ENCODE results near the gene TESK1. TPM values are rescaled to one million over a fixed set of nuclear protein-coding genes. Genes with fewer than 3 reads are reported as not detected.

Gene TESK1
- total and polyA plus RNA-seq, 2 donors (not counting 1 experiment from before 2014, with no cell fraction given) = 43.8 to 94.1 TPM

DNA sequence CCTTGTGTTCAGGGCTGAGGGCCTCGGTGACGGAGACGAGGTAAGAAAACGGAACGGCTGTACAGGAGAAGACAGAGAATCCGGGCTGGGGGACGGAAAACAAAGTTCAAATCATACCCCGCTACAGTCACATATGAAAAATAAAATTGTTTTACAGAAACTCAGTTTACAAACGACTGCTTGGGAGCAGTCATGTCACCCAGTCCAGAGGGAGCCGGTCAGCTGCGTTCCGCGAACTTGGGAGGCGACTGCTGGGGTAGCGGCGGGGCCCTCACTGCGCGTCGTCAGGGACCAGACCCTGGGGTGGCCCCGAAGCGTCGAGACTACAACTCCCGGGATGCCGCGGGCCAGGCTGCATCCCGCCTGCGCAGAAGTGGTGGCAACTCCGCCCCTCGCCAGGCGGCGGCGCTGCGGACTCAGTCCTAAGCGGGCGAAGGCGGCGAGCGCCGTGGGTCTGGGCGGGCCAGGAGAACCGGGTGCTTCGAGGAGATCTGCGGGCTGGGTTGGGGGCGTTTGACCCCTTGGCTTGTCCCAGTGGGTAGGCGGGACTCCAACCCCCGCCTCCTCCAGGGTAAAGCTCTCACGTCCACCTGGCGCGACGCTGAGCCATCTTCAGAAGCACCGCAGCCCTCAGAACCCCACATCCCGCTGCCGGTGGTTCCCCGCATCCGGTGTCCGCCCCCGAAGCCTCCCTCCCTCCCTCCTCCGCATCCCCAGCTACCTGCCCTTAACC is 41.6 kb downstream of the TESK1 start:
- Histone ChIP-seq H4K20me1 (ENCODE audit: control insufficient read depth, insufficient read depth, low read length, poor library complexity, severe bottlenecking) (no peaks in the 10 kb centered on the region), H3K4me2 (replicated peaks; ENCODE audit: low read depth, low read length, poor library complexity, severe bottlenecking) (peak overlapping the region; percentile 93), H3K4me1 (ENCODE audit: control insufficient read depth in 2 of 2, insufficient read depth in 2 of 2, low read length in 2 of 2) (peaks cover 76 to 92% of the 10 kb centered on the region in 2 donors), H3K9me3 (ENCODE audit: control extremely low read depth in 1 of 3, control insufficient read depth in 2 of 3, insufficient read depth in 1 of 3, low read length in 2 of 3) (no peaks in the 10 kb centered on the region), H3K27me3 (replicated peaks in 1 of 4; ENCODE audit: control extremely low read depth in 1 of 4, control insufficient read depth in 3 of 4, insufficient read depth in 4 of 4, low read length in 3 of 4) (no peaks in the 10 kb centered on the region), H3K4me3 (ENCODE audit: control extremely low read depth in 1 of 5, extremely low read depth in 1 of 5, insufficient read depth in 1 of 5, low read depth in 2 of 5, low read length in 4 of 5) (peak overlapping the region; percentile 76 to 90 (median 84)), H2AFZ (ENCODE audit: insufficient read depth, low read depth, low read length, poor library complexity, severe bottlenecking) (peak overlapping the region; percentile 83), H3K27ac (ENCODE audit: low read length in 2 of 2) (peak overlapping the region; percentile 88 to 95), H3K9ac (ENCODE audit: low read length) (peak overlapping the region; percentile 88), H3K79me2 (ENCODE audit: control insufficient read depth, insufficient read depth, low read length) (peaks cover 48% of the 10 kb centered on the region), H3K36me3 (replicated peaks in 1 of 2; ENCODE audit: control extremely low read depth in 1 of 2, control insufficient read depth in 1 of 2, extremely low read depth in 1 of 2, insufficient read depth in 2 of 2, low read length in 1 of 2) (peaks cover 0 to 13% of the 10 kb centered on the region in 2 experiments)
- peak overlapping the region; percentile 97 for H3K27ac Mint-ChIP-seq
- ChIA-PET POLR2A (interaction anchor here (0.7 to 9.7 kb wide), 16 partner anchors 8 to 102 kb away, joined by 3 to 114 read pairs (median 8); partner anchors contain the start of genes ARHGEF39, CCDC107, CD72 and CREB3), CTCF (interaction anchor here (0.6 to 15.0 kb wide), 28 partner anchors 11 to 530 kb away, joined by 3 to 357 read pairs (median 6); partner anchors contain the start of genes ARHGEF39, CCDC107, CD72 and CREB3)
- peak; percentile 89 for ATAC-seq (ENCODE audit: low read depth)
- TF ChIP-seq EZH2 (IDR thresholded peaks at IDR 0.05; ENCODE audit: borderline replicate concordance, insufficient read depth, low read depth, low read length, poor library complexity, severe bottlenecking) = no peak
- TF ChIP-seq, protein P1, sequence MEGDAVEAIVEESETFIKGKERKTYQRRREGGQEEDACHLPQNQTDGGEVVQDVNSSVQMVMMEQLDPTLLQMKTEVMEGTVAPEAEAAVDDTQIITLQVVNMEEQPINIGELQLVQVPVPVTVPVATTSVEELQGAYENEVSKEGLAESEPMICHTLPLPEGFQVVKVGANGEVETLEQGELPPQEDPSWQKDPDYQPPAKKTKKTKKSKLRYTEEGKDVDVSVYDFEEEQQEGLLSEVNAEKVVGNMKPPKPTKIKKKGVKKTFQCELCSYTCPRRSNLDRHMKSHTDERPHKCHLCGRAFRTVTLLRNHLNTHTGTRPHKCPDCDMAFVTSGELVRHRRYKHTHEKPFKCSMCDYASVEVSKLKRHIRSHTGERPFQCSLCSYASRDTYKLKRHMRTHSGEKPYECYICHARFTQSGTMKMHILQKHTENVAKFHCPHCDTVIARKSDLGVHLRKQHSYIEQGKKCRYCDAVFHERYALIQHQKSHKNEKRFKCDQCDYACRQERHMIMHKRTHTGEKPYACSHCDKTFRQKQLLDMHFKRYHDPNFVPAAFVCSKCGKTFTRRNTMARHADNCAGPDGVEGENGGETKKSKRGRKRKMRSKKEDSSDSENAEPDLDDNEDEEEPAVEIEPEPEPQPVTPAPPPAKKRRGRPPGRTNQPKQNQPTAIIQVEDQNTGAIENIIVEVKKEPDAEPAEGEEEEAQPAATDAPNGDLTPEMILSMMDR (IDR thresholded peaks at IDR 0.05) = peak; percentile 94
- no peaks in the 10 kb centered on the region for H3K27me3 Mint-ChIP-seq
- peak; percentile 95 for DNase-seq
- peak overlapping the region; percentile 97 for H3K4me3 Mint-ChIP-seq
- H3K9me3 Mint-ChIP-seq (ENCODE audit: insufficient read depth) = no peaks in the 10 kb centered on the region
- intact Hi-C loops (cut with micrococcal nuclease) = loop anchor here (1.0 to 2.0 kb wide), 8 partner anchors 10 to 169 kb away; partner anchors contain the start of genes CCDC107, CREB3, HINT2 and RMRP
- H3K4me1 Mint-ChIP-seq = peaks cover 81% of the 10 kb centered on the region
- under 1% methylated on average over 51 of the region's 58 CpGs for WGBS (ENCODE audit: insufficient coverage)

Data from B cell (primary cell).